Activated naive CD8-positive, alpha-beta T cell treated with anti-CD3 and anti-CD28 coated beads, Interleukin-2, amount 10 ng/mL, durations not matched to agents 7 days and 5 days (primary cell): ENCODE measurements around the gene MED12L. TPM values are rescaled to one million over a fixed set of nuclear protein-coding genes. Genes with fewer than 3 reads are reported as not detected.

Experiments used
- ATAC-seq: fragments of 150-1000 bp; cut with Tn5 transposase; one replicate; pipeline ENCODE4 v1.10.0; 2021; ENCODE audit warnings: low read depth, moderate library complexity
- POLR2A ChIA-PET: fragments of 350-600 bp; sonication (Branson Sonifier 250); formaldehyde crosslinking; loops from one replicate; lab custom pipeline; 2021; ENCODE audit warnings: antibody characterized with exemption; lab: Charles Lee
- DNase-seq: peaks from one replicate; pipeline ENCODE4 v3.0.0; 2021
- H3K27ac Mint-ChIP-seq: one replicate; pipeline ENCODE4 v1.8.0; 2022; ENCODE audit warnings: mild to moderate bottlenecking, mixed read lengths
- H3K27me3 Mint-ChIP-seq: one replicate; pipeline ENCODE4 v1.8.0; 2022; ENCODE audit warnings: mild to moderate bottlenecking, moderate library complexity, mixed read lengths
- H3K36me3 Mint-ChIP-seq: one replicate; pipeline ENCODE4 v1.8.0; 2021; ENCODE audit warnings: mild to moderate bottlenecking, mixed read lengths
- H3K4me1 Mint-ChIP-seq: one replicate; pipeline ENCODE4 v1.8.0; 2021; ENCODE audit warnings: mixed read lengths
- H3K4me3 Mint-ChIP-seq: one replicate; pipeline ENCODE4 v1.8.0; 2022; ENCODE audit warnings: mild to moderate bottlenecking, moderate library complexity, mixed read lengths
- H3K9me3 Mint-ChIP-seq: one replicate; pipeline ENCODE4 v1.8.0; 2021; ENCODE audit warnings: mixed read lengths
- total RNA-seq, 2 experiments: library from RNA; stranded (reverse); gene quantifications; one replicate each; pipeline ENCODE4 v1.2.3, GENCODE V29; 2021

MED12L gene
- total RNA-seq, 2 experiments from 2014 or later, result 0.36 to 0.68 TPM

GRCh38 chr3:151366993-151367392, 281.5 kb downstream of the MED12L start:
- H3K27me3 Mint-ChIP-seq, result peaks cover 9% of the 10 kb centered on the region
- no peaks in the 10 kb centered on the region for H3K4me1 Mint-ChIP-seq

GRCh38 chr3:151367448-151367847, 282.0 kb downstream of the MED12L start:
- no peak overlapping the region for H3K27ac Mint-ChIP-seq
- POLR2A ChIA-PET, result no interaction called here

More at GRCh38 chr3:151366993-151367392, 281.5 kb downstream of the MED12L start:
- Mint-ChIP-seq H3K4me3 (no peak overlapping the region), H3K27ac (no peak overlapping the region), H3K9me3 (no peaks in the 10 kb centered on the region), H3K36me3 (no peaks in the 10 kb centered on the region)
- DNase-seq, result no peak
- POLR2A ChIA-PET, result no interaction called here
- no peak for ATAC-seq

GRCh38 chr3:151371526-151371925, 286.1 kb downstream of the MED12L start:
- no peak overlapping the region for H3K4me3 Mint-ChIP-seq
- no peak overlapping the region for H3K27ac Mint-ChIP-seq
- no peak for ATAC-seq
- no peak for DNase-seq
- no peaks in the 10 kb centered on the region for H3K9me3 Mint-ChIP-seq
- peaks cover 5% of the 10 kb centered on the region for H3K27me3 Mint-ChIP-seq
- no peaks in the 10 kb centered on the region for H3K4me1 Mint-ChIP-seq
- no peaks in the 10 kb centered on the region for H3K36me3 Mint-ChIP-seq
- POLR2A ChIA-PET, result no interaction called here

More at GRCh38 chr3:151367448-151367847, 282.0 kb downstream of the MED12L start:
- Mint-ChIP-seq H3K4me3 (no peak overlapping the region), H3K9me3 (no peaks in the 10 kb centered on the region), H3K27me3 (peaks cover 9% of the 10 kb centered on the region), H3K36me3 (no peaks in the 10 kb centered on the region), H3K4me1 (no peaks in the 10 kb centered on the region)
- DNase-seq (no peak), ATAC-seq (no peak)

- no peak for ATAC-seq
- no peak for DNase-seq
- POLR2A ChIA-PET, result no interaction called here
- H3K9me3 Mint-ChIP-seq, result no peaks in the 10 kb centered on the region
- H3K4me3 Mint-ChIP-seq, result no peak overlapping the region
- no peaks in the 10 kb centered on the region for H3K36me3 Mint-ChIP-seq
- no peak overlapping the region for H3K27ac Mint-ChIP-seq
- H3K27me3 Mint-ChIP-seq, result peaks cover 5% of the 10 kb centered on the region
- no peaks in the 10 kb centered on the region for H3K4me1 Mint-ChIP-seq
Observed at GRCh38 chr3:151372063-151372820, 286.8 kb downstream of the MED12L start.

GRCh38 chr3:151377768-151378385, 292.4 kb downstream of the MED12L start:
- H3K4me3 Mint-ChIP-seq, result no peak overlapping the region
- ATAC-seq (no peak), DNase-seq (no peak)
- POLR2A ChIA-PET, result no interaction called here
- peaks cover 3% of the 10 kb centered on the region for H3K4me1 Mint-ChIP-seq
- H3K27me3 Mint-ChIP-seq, result no peaks in the 10 kb centered on the region
- no peaks in the 10 kb centered on the region for H3K36me3 Mint-ChIP-seq
- H3K9me3 Mint-ChIP-seq, result no peaks in the 10 kb centered on the region
- H3K27ac Mint-ChIP-seq, result no peak overlapping the region

DNA sequence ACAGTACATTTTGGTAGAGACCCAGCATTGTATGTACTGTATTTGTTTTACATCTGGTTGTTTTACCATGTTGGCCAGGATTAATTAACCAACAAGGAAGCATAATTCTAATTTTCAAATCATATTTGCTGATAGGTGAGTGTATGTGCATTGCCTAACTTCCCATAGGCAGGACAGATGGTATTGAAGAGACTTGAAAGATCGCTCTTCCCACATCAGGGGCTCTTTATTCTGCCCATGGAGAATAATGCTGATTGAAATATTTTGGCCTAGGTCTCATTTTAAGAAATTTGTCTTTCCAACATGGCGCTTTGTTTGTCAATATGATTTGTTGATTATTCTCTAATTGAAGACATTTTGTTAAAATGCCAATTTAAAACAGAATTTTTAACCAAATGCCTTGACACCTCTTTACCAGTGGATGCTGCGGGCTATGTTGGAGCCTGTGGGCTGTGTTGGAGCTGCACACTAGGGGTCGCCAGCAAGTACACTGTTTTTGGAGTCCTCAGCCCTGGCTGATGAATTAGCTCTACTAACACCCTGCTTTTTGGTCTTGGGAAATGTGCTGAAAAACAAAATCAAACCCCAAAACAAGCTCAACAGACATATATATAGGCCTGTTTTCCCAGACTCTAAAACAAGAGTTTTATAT, 293.7 kb downstream of the MED12L start:
- Mint-ChIP-seq H3K9me3 (no peaks in the 10 kb centered on the region), H3K27ac (no peak overlapping the region)

GRCh38 chr3:151382671-151383070, 297.2 kb downstream of the MED12L start:
- Mint-ChIP-seq H3K4me3 (no peak overlapping the region), H3K27ac (no peak overlapping the region), H3K27me3 (no peaks in the 10 kb centered on the region), H3K9me3 (no peaks in the 10 kb centered on the region), H3K4me1 (peaks cover 8% of the 10 kb centered on the region), H3K36me3 (no peaks in the 10 kb centered on the region)
- no peak for DNase-seq
- ATAC-seq, result no peak
- POLR2A ChIA-PET, result no interaction called here

More for the DNA sequence above, 293.7 kb downstream of the MED12L start:
- Mint-ChIP-seq H3K27me3 (no peaks in the 10 kb centered on the region), H3K36me3 (no peaks in the 10 kb centered on the region), H3K4me3 (no peak overlapping the region), H3K4me1 (peaks cover 6% of the 10 kb centered on the region)
- POLR2A ChIA-PET, result no interaction called here
- ATAC-seq, result no peak
- DNase-seq, result no peak

DNA sequence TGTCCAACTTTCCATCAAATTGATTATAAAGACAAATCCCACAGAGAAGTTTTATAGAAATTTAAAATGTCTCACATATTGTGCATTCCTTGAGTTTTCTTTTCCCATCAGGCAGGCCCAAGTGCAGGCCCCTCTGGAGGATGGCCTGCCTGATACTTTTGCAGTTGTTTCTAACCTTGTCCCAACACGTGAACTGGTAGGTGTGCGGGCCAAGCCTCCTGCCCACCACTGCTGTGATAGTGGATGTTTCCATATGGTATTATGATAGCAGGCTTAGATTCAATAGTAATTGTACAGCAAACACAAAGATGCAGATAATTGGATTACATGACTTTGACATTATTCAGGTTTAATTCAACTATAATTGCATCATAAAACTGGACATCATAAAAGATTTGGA, 297.6 kb downstream of the MED12L start:
- H3K4me3 Mint-ChIP-seq, result no peak overlapping the region
- no peaks in the 10 kb centered on the region for H3K27me3 Mint-ChIP-seq
- ATAC-seq (no peak), DNase-seq (no peak)
- H3K27ac Mint-ChIP-seq, result no peak overlapping the region
- H3K9me3 Mint-ChIP-seq, result no peaks in the 10 kb centered on the region
- POLR2A ChIA-PET, result no interaction called here
- H3K36me3 Mint-ChIP-seq, result no peaks in the 10 kb centered on the region
- H3K4me1 Mint-ChIP-seq, result peaks cover 10% of the 10 kb centered on the region

DNA sequence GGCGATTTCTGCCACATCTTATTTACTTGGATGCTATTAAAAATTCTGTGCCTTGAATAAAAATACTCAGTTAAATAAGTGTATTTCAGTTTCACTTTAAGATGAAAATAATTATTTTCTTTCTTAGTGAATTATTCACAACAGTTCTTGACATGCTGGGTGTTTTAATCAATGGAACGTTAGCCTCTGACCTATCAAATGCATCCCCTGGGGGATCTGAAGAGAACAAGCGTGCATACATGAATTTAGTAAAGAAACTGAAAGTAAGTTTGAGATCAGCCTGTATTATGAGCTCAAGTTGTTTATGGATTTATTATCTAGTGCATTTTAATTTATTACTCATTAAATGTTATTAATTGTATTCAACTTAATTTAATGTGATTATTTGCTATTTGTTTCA, 298.5 kb downstream of the MED12L start:
- Mint-ChIP-seq H3K9me3 (no peaks in the 10 kb centered on the region), H3K36me3 (no peaks in the 10 kb centered on the region), H3K4me3 (peak overlapping the region; percentile 44), H3K4me1 (peaks cover 10% of the 10 kb centered on the region), H3K27me3 (no peaks in the 10 kb centered on the region), H3K27ac (no peak overlapping the region)
- POLR2A ChIA-PET, result no interaction called here
- DNase-seq (no peak), ATAC-seq (peak; percentile 39)

DNA sequence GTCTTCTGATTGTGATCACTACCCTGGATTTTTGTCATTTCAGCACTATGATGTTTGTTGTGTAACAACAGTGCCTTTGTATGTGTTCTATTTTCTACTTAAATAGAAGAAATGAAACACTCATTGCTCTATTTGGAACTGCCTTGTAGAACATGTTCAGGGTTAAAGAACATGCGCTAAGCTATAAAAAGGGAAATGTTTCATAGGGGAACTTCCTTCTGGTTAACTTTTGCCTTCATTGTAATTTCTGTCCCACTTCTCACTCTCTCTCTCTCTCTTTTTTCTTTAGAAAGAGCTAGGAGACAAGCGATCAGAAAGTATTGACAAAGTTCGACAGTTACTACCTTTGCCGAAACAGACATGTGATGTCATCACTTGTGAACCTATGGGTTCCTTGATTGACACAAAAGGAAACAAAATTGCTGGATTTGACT, 299.3 kb downstream of the MED12L start, which contains the start of gene P2RY12:
TSS of gene P2RY12 (minus strand) at position 13 of the 434 bp plus-strand sequence. CDS start 45,908 bp downstream, outside the sequence.
- no peak for ATAC-seq
- peaks cover 3% of the 10 kb centered on the region for H3K27me3 Mint-ChIP-seq
- POLR2A ChIA-PET, result no interaction called here
- no peaks in the 10 kb centered on the region for H3K36me3 Mint-ChIP-seq
- H3K4me1 Mint-ChIP-seq, result peaks cover 10% of the 10 kb centered on the region
- DNase-seq, result no peak
- no peaks in the 10 kb centered on the region for H3K9me3 Mint-ChIP-seq
- no peak within 1 kb of the TSS for H3K27ac Mint-ChIP-seq
- peak within 1 kb of the TSS; percentile 44 for H3K4me3 Mint-ChIP-seq

GRCh38 chr3:151386056-151386455, 300.6 kb downstream of the MED12L start:
- ATAC-seq (no peak), DNase-seq (no peak)
- Mint-ChIP-seq H3K27ac (no peak overlapping the region), H3K9me3 (no peaks in the 10 kb centered on the region), H3K27me3 (peaks cover 3% of the 10 kb centered on the region), H3K4me3 (no peak overlapping the region), H3K4me1 (peaks cover 10% of the 10 kb centered on the region), H3K36me3 (no peaks in the 10 kb centered on the region)
- POLR2A ChIA-PET, result no interaction called here

DNA sequence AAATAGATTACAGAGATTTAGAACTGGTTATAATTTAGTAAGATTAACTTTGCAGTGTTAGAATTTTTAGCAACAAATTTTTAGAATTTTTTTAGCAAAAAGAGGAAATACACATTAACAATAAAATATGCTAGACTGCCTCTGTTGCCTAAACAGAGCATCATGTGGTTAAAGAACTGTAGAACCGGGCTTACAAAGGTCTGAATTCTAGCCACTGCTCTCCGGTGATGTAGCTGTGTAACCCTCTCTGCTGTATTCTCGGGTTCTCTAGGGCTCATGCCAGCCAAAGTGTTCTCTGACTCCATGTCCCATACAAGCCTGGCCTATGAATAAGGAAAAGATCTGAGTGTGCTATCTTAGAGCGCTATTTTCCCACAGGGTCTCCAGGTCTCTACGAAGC, 302.0 kb downstream of the MED12L start:
- no peak for ATAC-seq
- H3K9me3 Mint-ChIP-seq, result no peaks in the 10 kb centered on the region
- POLR2A ChIA-PET, result no interaction called here
- no peaks in the 10 kb centered on the region for H3K36me3 Mint-ChIP-seq
- no peak for DNase-seq
- H3K27me3 Mint-ChIP-seq, result peaks cover 3% of the 10 kb centered on the region
- H3K27ac Mint-ChIP-seq, result no peak overlapping the region
- no peak overlapping the region for H3K4me3 Mint-ChIP-seq
- peaks cover 10% of the 10 kb centered on the region for H3K4me1 Mint-ChIP-seq

DNA sequence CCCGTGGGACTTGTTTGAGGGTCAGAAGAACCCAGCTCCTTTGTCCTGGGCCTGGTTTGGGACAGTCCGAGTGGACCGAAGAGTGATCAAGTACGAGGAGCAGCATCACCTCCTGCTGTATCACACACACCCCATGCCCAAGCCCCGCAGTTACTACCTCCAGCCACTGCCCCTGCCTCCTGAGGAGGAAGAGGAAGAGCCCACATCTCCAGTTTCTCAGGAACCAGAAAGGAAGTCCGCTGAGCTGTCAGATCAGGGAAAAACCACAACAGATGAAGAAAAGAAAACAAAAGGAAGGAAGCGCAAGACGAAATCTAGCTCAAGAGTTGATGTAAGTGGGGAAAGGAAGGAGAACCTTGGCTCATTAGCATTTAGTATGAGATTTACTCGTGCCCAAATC, 302.4 kb downstream of the MED12L start:
- POLR2A ChIA-PET, result no interaction called here
- Mint-ChIP-seq H3K27ac (no peak overlapping the region), H3K27me3 (peaks cover 3% of the 10 kb centered on the region), H3K4me1 (peaks cover 8% of the 10 kb centered on the region), H3K4me3 (no peak overlapping the region), H3K9me3 (no peaks in the 10 kb centered on the region), H3K36me3 (no peaks in the 10 kb centered on the region)
- DNase-seq, result no peak
- ATAC-seq, result no peak
